RPMI8226 (cell line): ENCODE results near the gene TMEM140.

Experiments
- DNase-seq: peaks from one replicate; pipeline ENCODE4 v3.0.0-alpha.2; 2015

Gene TMEM140

DNA sequence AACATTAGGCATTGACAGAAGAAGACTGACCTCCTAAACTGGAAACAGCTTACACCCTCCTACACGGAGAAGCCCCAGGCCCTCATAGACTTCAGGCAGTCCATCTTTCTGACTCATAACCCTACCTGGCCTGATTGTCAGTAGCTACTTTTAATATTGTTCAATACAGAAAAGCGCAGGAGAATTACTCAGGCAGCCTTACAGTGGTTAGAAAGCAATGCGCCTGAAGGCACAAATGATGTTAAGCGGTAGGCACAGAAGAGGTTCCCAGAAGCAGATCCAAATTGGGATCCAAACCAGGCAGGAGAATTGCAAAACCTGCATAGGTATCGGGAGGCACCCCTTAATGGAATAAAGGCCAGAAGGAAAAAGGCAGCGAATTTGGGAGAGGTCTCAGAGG is 28.1 kb downstream of the TMEM140 start:
- no peak for DNase-seq

DNA sequence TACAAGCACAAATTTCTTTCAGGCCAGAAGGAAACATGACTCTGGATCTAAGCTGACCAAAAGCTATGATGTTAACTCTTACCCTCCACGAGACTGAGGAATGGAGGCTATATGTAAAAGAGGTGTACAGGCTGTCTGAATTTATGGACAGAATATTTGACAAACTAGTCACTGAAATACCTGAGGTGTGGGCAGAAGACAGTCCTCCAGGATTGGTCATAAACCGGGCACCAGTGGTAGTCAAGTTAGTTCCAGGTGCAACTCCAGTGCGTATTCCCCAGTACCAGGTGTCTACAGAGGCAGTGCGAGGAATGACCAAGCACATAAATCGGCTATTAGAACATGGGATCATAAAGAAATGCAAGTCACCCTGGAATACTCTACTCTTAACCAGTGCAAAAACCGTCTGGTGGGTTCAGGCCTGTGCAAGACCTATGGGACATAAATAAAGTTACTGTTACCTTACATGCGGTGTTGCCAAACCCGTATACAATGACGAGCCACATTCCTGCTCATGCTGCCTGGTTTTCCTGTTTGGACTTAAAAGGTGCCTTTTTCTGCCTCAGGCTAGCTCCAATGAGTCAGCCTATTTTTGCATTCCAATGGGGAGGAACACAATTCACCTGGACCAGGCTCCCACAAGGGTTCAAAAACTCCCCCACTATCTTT is 29.3 kb downstream of the TMEM140 start:
- DNase-seq = no peak

DNA sequence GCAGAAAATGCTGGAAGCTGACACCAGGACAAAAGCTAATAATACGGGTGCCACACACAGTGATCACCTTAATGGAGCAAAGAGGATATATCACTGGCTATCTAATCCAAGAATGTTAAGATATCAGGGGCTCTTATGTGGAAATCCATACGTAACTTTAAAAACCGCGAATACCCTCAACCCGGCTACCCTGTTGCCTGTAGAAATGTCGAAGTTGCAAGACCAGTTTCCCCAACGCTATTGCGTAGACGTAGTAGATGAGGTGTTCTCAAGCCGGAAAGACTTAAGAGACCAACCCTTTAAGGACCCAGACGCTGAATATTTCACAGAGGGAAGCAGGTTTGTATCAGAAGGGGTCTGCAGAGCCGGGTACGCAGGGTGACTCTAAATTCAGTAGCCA is 30.5 kb downstream of the TMEM140 start:
- DNase-seq = no peak

DNA sequence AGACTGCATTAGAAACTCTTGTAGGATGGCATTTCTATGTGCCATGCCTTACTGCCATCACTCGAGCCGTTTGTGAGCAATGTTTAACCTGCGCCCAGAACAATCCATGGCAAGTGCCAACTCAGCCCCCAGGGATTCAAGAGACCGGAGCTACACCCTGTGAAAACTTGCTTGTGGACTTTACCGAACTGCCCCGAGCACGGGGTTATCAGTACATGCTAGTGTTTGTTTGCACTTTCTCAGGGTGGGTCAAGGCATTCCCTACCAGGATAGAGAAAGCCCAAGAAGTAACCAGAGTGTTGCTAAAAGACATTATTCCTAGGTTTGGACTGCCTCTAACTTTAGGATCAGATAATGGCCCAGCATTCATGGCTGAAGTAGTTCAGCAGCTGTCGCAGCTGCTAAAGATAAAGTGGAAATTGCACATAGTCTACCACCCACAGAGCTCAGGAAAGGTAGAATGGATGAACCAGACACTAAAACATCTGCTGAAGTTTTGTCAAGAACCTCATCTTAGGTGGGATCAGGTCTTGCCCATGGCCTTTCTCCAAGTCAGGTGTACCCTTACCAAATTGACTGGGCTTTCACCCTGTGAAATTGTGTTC is 31.6 kb downstream of the TMEM140 start:
- no peak for DNase-seq

DNA sequence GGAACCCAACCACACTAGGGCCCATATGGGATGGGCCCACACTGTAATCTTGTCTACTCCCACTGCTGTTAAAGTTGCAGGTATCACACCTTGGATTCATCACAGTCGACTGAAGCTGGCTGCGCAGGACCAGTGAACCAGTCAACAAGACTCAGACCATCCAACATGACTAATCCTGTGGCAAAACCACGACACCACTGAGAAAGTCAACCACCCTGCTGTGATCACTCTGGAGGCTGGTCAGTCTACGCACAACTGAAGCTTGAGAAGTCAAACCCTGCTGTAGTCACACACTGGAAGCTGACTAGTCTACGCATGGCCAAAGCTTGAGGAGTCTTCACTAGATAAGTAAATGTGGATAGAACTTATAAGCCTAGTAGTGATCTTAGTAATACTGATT is 32.2 kb downstream of the TMEM140 start:
- DNase-seq = no peak

DNA sequence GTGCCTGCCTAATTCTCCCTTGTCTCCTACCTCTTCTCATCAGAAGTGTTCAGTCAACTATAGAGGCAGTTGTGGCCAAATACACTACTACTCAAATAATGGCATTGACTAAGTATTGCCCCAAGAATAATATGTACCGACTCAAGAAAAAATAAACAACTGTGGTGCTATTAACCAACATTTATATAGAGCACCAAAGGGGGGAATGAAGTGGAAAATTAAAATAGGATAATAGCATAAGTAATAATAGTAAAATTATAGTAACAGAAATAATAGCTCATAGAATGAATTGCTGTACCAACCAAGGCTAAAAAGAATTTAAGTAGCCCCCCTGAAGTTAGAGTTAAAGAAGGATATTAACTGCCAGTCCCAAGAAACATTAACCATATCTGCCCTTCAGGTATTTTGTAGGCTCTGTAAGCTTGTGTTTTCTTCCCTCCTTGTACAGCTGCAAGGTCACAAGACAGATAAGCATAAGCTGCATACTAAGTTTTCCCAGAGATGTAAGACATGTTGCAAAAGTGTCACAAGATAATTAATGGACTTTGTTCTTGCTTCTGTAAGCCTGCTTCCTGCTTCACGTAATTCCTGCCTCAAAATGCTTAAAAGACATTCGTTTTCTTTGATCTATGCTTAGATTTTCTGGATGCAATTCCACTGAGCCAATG is 33.5 kb downstream of the TMEM140 start:
- no peak for DNase-seq

DNA sequence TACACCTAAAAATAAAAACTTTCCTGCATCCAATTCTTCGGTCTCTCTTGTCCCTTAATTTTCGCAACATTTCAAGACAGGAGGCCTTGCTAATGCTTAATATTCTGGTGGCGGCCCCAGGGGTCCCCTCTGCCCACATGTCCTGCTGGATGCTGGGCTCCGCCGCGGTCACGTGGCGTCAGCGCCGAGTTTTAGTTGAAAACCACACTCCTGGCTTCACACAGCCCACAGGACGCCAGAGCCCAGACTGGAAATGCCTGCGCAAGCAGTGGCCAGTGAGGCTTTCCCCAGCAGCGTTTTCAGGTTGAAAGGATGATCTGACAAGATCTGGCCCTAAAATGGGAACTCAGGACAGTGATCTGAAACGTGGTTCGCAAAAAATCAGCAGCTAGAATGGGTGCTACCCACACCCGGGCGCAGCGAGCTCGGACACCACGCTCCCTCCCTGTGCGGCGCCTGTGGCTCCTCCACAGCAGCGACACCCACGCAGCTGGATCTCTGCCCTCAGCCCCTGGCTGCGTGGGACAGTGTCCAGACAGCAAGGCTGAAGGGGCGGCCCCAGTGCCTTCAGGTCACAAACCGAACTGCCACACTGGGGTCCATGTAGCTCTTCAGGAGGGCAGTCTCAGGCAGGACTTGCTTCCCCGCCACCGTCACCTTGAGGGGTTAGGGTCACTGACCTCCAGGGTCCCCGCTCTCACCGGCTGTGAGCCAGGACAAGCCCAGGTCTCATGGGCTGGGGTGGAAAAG is 34.2 kb downstream of the TMEM140 start:
- no peak for DNase-seq

DNA sequence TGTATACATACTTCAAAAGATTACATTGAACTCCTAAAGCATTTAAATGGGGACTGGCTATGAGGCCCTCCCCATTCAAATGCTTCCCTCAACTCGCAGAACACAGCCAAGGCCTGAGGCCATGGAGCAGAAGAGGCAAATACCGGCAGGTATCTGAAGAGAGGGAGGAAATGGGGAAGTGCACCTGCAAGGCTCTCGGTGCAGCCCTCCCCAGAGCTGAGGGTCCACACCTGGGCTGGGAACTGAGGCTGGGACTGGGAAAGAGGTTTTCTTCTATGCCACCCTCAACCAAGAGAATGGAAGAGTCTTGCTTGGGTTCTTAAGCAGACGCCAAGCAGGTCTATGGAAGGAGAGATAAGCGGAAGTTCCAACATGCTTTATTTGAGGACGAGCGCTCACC is 35.6 kb downstream of the TMEM140 start:
- DNase-seq = no peak

DNA sequence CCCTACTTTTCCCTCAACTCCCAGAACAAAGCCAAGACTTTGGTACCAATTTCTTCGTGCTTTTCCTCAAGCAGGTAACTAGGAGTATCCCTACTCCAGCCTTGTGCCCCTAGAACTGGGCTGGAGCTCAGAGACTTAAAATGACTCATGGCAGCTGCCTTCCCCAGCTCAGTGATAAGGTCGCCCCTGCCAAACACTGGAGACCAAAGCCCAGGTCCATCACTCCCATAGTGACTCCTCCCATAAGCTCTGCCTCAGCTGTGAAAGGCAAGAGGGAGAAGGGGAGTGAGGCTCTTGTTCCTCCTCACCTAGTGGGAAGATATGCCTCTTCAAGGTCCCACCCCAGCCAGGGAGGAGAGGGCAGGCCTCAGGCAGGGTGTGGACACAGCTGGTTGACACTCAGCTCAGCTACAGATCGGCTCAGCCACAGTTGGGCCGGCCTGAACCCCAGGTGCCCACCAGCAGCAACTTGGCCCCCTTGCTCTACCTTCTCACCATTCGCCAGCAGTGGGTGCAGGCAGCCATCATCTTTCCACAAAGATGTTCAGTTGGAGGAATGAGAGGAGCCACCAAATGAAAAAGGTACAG is 36.5 kb downstream of the TMEM140 start:
- DNase-seq = no peak

DNA sequence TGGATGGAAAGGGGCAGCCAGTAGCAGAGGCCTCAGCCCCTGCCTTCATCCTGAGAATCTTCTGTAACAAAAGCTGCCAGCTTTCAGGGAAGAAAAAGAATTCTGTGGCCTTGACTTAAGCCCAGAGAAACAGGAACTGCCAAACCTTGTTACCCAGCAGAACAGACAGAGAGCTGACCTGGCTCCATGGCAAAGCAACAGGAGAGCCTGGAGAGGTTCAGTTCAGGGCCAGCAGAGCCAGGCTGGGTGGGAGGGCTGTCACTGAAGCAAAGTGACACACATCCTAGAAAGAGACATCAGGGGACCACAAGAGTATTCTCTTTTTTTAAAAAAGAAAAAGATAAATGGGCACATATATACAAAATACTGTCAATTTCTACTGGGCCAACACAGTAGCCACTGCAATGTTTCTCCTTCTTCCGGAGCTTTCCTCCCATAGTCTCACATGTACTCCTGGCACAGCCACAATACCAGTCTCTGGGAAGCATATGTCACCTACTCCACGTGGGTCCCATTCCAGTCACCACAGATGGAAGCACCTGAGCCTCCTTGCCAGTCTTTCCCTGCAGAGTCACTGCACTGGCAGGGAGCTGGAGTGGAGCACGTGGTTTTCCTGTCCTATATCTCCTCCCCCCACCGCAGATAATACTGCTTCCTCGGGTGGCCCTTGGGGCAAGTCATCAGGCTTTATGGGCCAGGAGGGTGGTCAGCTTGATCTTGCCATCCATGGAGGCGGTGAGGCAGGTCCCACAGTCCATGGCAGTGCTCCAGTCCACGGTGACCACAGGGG is 37.8 kb downstream of the TMEM140 start:
- DNase-seq = no peak

DNA sequence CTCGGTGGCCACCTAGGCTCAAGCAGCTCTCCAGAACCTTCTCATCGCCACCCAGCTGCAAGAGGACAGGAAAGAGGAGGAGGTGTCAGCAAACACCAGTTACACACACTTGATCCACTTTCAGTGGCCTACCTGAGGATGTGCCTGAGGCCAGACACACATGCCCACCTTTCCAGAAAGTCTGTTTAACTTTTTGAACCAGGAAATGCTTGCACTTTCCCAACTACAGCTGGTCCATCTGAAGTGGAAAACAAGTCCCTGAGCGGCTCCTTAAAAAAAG is 38.3 kb downstream of the TMEM140 start:
- no peak for DNase-seq

DNA sequence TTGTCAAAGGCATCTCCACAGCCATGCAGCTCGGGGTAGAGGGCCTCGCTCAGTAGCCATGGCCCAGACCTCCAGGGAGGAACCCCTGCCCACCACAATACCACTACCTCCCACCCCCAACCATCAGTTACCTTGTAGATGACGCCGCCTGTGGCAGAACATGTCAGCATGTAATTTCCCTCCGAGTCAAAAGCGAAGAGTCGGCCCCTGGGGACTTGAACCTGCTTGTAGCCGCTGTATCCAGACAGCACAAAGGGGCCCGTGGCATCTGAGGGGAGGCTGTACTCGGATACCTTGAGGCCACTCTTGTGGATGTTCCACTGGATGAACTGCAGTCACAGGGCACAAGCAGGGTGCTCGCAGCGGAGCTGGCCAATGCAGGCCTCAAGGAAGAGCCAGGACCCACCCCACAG is 39.0 kb downstream of the TMEM140 start:
- no peak for DNase-seq

DNA sequence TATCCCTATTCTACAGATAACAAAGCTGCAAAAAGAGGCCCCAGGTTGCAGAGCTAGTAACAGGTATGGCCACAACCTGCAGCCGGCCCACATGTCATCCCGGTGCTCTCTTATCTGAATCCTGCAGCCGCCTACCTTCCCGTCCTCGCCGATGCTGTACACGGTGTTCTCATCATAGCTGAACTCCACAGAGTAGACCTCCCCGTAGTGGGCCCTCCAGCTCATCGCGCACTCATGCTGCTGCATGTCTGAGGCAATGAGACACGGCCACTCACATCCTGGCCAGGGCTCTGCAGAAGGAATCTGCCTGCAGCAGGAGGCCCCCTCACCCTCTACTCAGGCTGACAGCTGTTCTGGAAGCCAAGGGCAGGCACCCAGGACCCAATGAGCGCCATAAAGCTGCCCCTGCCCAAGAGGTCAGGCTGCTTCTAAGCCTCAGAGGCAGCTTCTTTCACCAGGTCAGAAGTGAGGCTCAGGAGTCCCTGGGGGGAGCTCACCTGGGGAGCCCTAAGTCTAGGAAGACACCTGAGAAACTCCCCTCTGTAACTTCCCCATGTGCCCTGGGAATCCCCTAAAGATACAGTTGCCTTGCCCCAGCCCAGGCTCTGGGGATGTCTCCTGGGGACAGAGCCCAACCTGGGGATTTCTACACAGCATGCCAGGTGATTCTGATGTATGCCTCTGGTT is 40.6 kb downstream of the TMEM140 start:
- no peak for DNase-seq

DNA sequence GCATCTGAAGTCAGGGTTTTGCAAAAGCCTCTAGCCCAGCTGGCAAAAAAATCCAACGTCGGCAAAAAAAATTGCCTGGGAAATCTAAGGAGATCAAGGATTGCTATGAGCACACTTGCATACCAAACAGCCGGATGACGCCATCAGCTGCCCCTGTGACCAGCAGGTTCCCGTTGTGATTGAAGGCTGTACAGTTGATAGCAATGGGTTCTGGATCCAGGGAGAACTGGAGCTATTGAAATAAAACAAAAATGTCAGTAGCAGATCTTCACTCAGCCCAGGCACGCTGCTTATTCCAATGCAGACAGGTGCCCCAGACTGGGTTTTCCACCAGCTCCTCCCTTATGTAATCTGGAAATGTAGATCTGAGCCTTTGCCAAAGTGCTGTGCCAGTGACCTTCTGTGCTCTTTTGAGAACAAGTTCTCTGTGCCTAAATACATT is 41.4 kb downstream of the TMEM140 start:
- DNase-seq = no peak

DNA sequence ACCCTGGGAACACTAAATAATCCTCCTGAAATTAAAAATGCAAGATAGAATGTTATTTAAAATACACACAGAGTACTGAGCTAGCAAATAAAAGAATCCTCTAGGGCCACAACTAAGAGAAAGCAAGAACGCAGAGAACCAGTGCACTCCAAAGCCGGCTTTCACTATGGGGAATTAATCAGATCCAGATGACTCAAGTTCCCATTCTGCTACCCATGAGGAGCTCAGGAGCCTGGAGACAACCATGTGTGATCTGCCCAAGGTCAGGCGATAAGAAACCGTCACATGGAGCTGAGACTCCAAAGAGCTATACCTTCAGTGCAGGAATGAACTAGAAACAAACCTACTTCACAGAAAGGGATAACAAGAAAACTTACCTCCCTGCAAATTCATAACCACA is 42.1 kb downstream of the TMEM140 start:
- DNase-seq = no peak

DNA sequence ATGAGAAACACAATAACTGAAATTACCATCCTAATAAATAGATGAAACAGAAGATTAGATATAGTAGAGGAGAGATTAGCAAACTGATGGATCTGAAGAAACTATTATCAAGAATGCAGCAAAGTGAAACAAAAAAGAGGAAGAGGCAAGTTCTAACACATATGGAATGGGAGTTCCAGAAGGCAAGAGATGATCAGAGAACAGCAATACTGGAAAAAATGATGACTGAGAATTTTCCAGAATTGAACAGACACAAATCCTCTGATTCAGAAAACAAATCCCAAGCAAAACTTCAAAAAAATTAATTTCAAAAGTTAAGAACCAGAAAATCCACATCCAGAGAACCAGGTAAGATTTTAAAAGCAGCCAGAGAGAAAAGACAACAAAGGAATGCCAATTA is 42.8 kb downstream of the TMEM140 start:
- no peak for DNase-seq

DNA sequence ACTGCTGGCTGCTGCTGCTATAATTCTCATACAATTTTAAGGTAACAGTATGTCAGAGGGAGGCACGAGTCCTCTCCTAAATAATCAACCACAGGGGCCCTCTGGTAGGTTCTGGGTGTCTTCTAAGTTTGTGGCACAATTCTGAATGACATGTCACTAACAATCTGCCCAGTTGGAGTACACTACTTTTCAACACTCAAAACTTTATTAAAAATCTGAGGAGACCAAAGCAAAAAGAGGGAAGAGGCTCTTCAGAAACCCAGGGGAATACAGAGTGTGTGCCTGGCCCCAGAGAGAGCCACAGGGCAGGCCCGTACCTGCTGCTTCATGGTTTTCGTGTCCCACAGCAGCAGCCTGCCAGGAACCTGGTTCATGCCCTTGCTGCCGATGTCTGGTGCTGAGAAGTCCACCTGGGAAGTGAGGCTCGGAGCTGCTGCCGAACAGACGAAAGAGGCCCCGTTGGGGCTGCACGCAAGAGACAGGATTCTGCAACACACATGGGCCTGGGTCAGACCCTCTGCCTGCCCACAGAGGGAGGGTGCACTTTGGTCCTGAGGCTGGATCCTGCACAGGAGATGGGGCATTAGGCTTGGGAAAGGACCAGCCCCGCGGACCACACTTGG is 45.2 kb downstream of the TMEM140 start:
- no peak for DNase-seq

DNA sequence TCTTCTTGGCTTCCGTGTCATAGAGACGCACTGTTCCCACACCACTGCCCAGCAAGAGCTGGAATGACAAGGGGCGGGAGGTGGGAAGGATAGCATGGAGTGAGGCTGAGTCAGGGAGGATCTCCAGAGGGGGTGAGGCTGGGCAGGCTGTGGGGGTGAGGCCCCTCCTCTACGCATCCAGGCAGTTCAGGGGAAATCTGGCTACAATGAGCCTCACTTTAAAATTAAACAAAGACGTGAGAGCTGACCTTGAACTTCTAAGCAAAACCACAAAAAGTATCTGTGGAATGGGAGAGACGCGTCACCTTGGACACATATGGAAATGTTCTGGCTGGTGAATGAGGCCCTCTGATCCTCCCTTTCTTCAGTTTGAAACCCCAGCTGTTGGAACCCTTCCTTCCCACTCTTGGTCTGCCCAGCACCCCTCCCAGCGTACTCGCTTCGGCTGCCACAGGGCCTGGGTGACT is 45.8 kb downstream of the TMEM140 start:
- no peak for DNase-seq

DNA sequence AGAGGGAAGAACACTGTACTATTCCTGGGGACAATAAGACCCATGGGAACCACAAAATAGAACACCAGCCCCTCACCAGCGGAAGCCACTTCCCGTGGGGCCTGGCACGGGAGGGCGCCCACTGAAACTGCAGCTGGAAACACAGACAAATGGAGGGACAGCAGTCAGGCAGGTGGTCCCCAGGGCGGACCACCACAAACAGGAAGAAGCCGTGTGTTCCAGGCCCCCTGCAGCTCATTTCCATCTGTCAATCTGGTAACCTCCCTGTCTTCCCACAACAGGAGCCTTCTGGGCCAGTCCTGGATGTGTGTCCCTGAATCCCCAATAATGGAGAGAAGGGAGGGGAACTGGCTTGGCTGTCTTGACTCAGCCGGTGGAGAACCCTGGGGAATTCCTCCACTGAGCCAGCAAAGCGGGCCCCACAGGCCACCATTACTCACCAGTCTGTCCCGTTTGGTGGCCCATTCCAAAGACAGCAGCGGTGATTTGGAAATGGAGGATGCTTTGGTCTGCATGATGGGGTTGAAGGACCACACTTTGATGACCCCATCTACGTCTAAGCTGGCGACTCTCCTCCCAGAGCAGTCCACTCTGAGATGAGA is 46.7 kb downstream of the TMEM140 start:
- no peak for DNase-seq

DNA sequence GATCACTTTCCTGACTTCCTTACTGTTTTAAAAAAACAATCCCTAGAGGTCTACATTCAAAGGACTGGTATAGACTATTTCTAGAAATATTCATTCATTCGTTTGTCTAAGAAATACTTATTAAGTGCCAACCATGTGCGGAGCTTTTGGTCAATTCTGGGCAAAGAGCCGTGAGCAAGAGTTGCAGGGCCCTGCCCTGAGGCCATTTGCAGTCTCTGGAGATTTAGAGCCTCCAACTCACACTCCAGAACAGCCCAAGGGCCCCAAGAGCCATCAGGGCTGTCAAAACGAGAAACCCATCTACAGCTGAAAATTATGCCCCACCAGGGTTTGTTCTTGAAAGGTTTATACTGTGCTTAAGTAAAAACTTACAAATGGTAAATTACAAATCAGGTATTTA is 47.3 kb downstream of the TMEM140 start:
- DNase-seq = no peak

DNA sequence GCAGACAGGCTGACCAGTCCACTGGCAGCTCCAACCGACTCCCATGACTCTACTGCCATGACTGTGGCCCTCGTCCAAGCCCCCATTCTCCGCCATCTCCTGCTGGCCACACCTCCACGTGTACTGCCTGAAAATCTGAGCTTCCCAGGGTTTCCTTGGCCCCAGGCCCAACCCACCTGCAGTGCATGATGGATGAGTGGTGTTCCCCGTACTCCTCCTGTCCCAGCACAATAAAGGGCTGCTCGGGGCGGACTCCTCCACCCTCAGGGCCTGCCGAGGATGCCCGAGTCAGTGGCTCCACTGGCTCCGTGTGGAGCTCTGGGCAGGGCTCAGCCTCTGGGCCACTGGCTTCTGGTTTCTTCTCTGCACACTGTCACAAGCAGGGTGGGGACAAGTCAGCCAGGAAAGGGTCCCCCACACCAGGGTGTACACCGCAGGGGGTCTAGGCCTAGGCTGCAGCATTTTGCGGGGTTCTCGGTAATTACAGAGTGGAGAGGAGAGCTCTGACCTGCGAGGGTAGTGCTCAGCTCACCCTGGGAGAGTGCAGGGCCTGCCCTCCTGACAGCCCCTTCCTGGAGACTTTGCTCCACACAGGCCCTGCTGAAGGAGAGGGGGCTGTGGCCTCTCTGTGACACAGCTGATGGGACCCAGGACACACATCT is 48.2 kb downstream of the TMEM140 start:
- no peak for DNase-seq
